ENCODE measurements around the gene CCL4L2.
"Not testable (repeated sequence)": the region's sequence is repeated elsewhere in the genome, so short reads cannot be mapped to it uniquely, and the experiment has no call there.

- TF ChIP-seq CTCF (IDR thresholded peaks at IDR 0.05; ENCODE audit: extremely low read depth in 1 of 2, insufficient read depth in 1 of 2, low read depth in 1 of 2, low read length in 2 of 2); POLR2A (IDR thresholded peaks at IDR 0.05; ENCODE audit: low read depth, low read length); MAX (IDR thresholded peaks at IDR 0.05; ENCODE audit: insufficient read depth, insufficient read length); JUN (IDR thresholded peaks at IDR 0.05; ENCODE audit: borderline replicate concordance, insufficient read depth, insufficient read length, low read depth): not testable (repeated sequence)
Observed at GRCh38 chr17:36242046-36242445, 31.2 kb downstream of the CCL4L2 start.

Measured in endothelial cell of umbilical vein (primary cell).